HCT116 (cell line): ENCODE data around the gene DCST2.

Experiments
- CTCF ChIP-seq, 3 experiments: fragments of 200-600 bp in 1 of 3; sonication (generic) in 1 of 3; IDR thresholded peaks in 2 of 3; conservative IDR thresholded peaks in 1 of 3; 2 replicates each; pipeline ENCODE4 v1.5.1; 2012 to 2017; ENCODE audit warnings: low read depth in 2 of 3, low read length in 2 of 3, antibody characterized with exemption in 1 of 3, borderline replicate concordance in 1 of 3, control low read depth in 1 of 3, mild to moderate bottlenecking in 1 of 3, mixed read lengths in 1 of 3, mixed run types in 1 of 3, moderate library complexity in 1 of 3; ENCODE audit not compliant: insufficient read depth in 1 of 3
- EGR1 ChIP-seq: IDR thresholded peaks from 2 replicates; pipeline ENCODE4 v1.6.1; 2012; ENCODE audit warnings: low read depth
- ELF1 ChIP-seq: IDR thresholded peaks from 2 replicates; pipeline ENCODE4 v1.6.1; 2012; ENCODE audit warnings: low read depth, borderline replicate concordance
- EZH2 ChIP-seq: fragments of 200-600 bp; sonication (generic); IDR thresholded peaks from 2 replicates; pipeline ENCODE4 v1.6.1; 2017; ENCODE audit warnings: antibody characterized with exemption, mixed run types
- EZH2phosphoT487 ChIP-seq: fragments of 200-600 bp; IDR thresholded peaks from 2 replicates; pipeline ENCODE4 v1.6.1; 2018; ENCODE audit warnings: antibody characterized with exemption, borderline replicate concordance
- FOSL1 ChIP-seq: IDR thresholded peaks from 2 replicates; pipeline ENCODE4 v1.6.1; 2012; ENCODE audit warnings: low read depth
- JUND ChIP-seq: IDR thresholded peaks from 2 replicates; pipeline ENCODE4 v1.6.1; 2012
- POLR2A ChIP-seq: IDR thresholded peaks from 2 replicates; pipeline ENCODE4 v1.7.0; 2011; ENCODE audit warnings: borderline replicate concordance; ENCODE audit not compliant: insufficient read depth, insufficient read length; ENCODE audit errors: extremely low read depth
- POLR2AphosphoS5 ChIP-seq: IDR thresholded peaks from 2 replicates; pipeline ENCODE4 v1.6.1; 2011; ENCODE audit warnings: mild to moderate bottlenecking, low read depth, low read length, moderate library complexity
- SRF ChIP-seq: IDR thresholded peaks from 2 replicates; pipeline ENCODE4 v1.6.1; 2012; ENCODE audit warnings: low read depth
- YY1 ChIP-seq: IDR thresholded peaks from 2 replicates; pipeline ENCODE4 v1.6.1; 2011; ENCODE audit warnings: low read length, low read depth, moderate library complexity, mild to moderate bottlenecking; ENCODE audit not compliant: insufficient replicate concordance; ENCODE audit errors: extremely low read depth
- ZBTB33 ChIP-seq: IDR thresholded peaks from 2 replicates; pipeline ENCODE4 v1.6.1; 2011; ENCODE audit warnings: mild to moderate bottlenecking, low read length, moderate library complexity; ENCODE audit not compliant: insufficient replicate concordance; ENCODE audit errors: extremely low read depth
- TF ChIP-seq, protein P1 (sequence below): IDR thresholded peaks from 2 replicates; pipeline ENCODE4 v1.6.1; 2012
- TF ChIP-seq, protein P2 (sequence below): IDR thresholded peaks from 2 replicates; pipeline ENCODE4 v1.6.1; 2012; ENCODE audit warnings: low read depth

- TF ChIP-seq POLR2AphosphoS5 (no peak; the same call in 1 of the 2 replicates), EZH2phosphoT487 (no peak), EZH2 (no peak), CTCF (IDR thresholded peaks at IDR 0.05 in 2 of 3, conservative IDR thresholded peaks at IDR 0.05 in 1 of 3; ENCODE audit: borderline replicate concordance in 1 of 3, insufficient read depth in 1 of 3, low read depth in 2 of 3, low read length in 2 of 3) (no peak), JUND (no peak), POLR2A (no peak), FOSL1 (no peak), SRF (no peak), YY1 (no peak), ZBTB33 (no peak), EGR1 (no peak), ELF1 (no peak)
- TF ChIP-seq, protein P1, sequence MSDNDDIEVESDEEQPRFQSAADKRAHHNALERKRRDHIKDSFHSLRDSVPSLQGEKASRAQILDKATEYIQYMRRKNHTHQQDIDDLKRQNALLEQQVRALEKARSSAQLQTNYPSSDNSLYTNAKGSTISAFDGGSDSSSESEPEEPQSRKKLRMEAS: no peak
- TF ChIP-seq, protein P2, sequence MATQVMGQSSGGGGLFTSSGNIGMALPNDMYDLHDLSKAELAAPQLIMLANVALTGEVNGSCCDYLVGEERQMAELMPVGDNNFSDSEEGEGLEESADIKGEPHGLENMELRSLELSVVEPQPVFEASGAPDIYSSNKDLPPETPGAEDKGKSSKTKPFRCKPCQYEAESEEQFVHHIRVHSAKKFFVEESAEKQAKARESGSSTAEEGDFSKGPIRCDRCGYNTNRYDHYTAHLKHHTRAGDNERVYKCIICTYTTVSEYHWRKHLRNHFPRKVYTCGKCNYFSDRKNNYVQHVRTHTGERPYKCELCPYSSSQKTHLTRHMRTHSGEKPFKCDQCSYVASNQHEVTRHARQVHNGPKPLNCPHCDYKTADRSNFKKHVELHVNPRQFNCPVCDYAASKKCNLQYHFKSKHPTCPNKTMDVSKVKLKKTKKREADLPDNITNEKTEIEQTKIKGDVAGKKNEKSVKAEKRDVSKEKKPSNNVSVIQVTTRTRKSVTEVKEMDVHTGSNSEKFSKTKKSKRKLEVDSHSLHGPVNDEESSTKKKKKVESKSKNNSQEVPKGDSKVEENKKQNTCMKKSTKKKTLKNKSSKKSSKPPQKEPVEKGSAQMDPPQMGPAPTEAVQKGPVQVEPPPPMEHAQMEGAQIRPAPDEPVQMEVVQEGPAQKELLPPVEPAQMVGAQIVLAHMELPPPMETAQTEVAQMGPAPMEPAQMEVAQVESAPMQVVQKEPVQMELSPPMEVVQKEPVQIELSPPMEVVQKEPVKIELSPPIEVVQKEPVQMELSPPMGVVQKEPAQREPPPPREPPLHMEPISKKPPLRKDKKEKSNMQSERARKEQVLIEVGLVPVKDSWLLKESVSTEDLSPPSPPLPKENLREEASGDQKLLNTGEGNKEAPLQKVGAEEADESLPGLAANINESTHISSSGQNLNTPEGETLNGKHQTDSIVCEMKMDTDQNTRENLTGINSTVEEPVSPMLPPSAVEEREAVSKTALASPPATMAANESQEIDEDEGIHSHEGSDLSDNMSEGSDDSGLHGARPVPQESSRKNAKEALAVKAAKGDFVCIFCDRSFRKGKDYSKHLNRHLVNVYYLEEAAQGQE: no peak
Observed at GRCh38 chr1:155018617-155019348, 14.8 kb downstream of the DCST2 start.
